Tibial nerve (tissue), 4 donors: ENCODE measurements around the gene SETX. TPM values are rescaled to one million over a fixed set of nuclear protein-coding genes. Genes with fewer than 3 reads are reported as not detected.

ENCODE experiments used
- DNase-seq, 2 donors: peaks; one replicate each; pipeline ENCODE4 v3.0.0-alpha.2; 2019; ENCODE audit warnings: low spot score in 2 of 2
- H3K27ac ChIP-seq, 4 donors: fragments of 200-600 bp; sonication (generic) in 3 of 4; one replicate each; pipeline ENCODE4 v1.5.1; 2017 to 2019; ENCODE audit warnings: mild to moderate bottlenecking in 1 of 4
- H3K27me3 ChIP-seq, 2 donors: fragments of 200-600 bp; sonication (generic) in 1 of 2; one replicate each; pipeline versions ENCODE4 v1.5.1 to v1.6.0; 2017 to 2019
- H3K36me3 ChIP-seq, 3 donors: fragments of 200-600 bp; sonication (generic); one replicate each; pipeline ENCODE4 v1.5.1; 2018 to 2019
- H3K4me1 ChIP-seq, 4 donors: fragments of 200-600 bp; sonication (generic) in 3 of 4; one replicate each; pipeline ENCODE4 v1.5.1; 2017 to 2019
- H3K4me3 ChIP-seq, 4 donors: fragments of 200-600 bp; sonication (generic) in 3 of 4; one replicate each; pipeline ENCODE4 v1.5.1; 2017 to 2019; ENCODE audit warnings: mild to moderate bottlenecking in 1 of 4, moderate library complexity in 1 of 4
- H3K9me3 ChIP-seq, 4 donors: fragments of 200-600 bp; sonication (generic) in 3 of 4; one replicate each; pipeline ENCODE4 v1.5.1; 2017 to 2019
- EP300 ChIP-seq, 2 donors: sonication (generic); formaldehyde crosslinking; IDR thresholded peaks; one replicate each; pipeline ENCODE4 v1.6.1; 2017; ENCODE audit warnings: antibody characterized with exemption in 2 of 2, mild to moderate bottlenecking in 1 of 2
- POLR2A ChIP-seq, 2 donors: fragments of 450-650 bp; IDR thresholded peaks; one replicate each; pipeline ENCODE4 v1.6.1; 2017; ENCODE audit warnings: antibody characterized with exemption in 2 of 2, mild to moderate bottlenecking in 2 of 2, moderate library complexity in 2 of 2
- WGBS, 2 donors: methylation state at CpG; one replicate each; pipeline ENCODE4 v1.1.5; 2018; 5-methylcytosine and 5-hydroxymethylcytosine counted together
- total RNA-seq, 4 donors: library from RNA; depleted of rRNA; stranded (reverse); fragments of >200 nt; gene quantifications; one replicate each; pipeline ENCODE4 v1.1.0, GENCODE V29; 2016
- TF ChIP-seq, protein P1 (sequence below), 5 experiments: fragments of 200-600 bp in 3 of 5; fragments of 450-650 bp in 2 of 5; sonication (generic) in 3 of 5; IDR thresholded peaks; one replicate each; pipeline ENCODE4 v1.5.1; 2016 to 2019; ENCODE audit warnings: antibody characterized with exemption in 5 of 5, mild to moderate bottlenecking in 3 of 5, moderate library complexity in 2 of 5

The SETX gene
- total RNA-seq, 4 donors from 2014 or later = 64.0 to 73.9 (median 65.1) TPM

DNA sequence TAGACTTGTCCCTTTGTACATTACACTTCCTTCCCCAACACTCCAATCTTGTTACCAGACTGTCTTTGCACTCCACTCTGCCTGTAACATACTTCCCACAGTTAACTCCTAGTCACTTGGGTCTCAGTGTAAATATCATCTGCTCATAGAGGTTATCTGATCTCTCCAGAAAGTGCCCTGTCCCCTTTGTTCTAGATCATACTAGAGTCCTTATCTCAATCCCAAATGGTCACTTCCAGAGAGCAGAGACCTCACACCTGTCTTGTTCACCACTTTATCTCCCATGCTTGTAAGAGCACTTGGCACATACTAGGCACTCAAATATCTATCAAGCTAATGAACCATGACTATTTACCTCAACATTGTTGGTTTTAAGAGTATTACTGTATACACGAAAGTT, 30.4 kb downstream of the SETX start:
- no peaks in the 10 kb centered on the region for H3K9me3 ChIP-seq
- H3K27me3 ChIP-seq = no peaks in the 10 kb centered on the region
- H3K27ac ChIP-seq = no peak overlapping the region
- 94 to 95% methylated on average over 1 of the region's 1 CpG for WGBS, 2 donors
- DNase-seq = no peak
- peaks cover 0 to 81% (median 13%) of the 10 kb centered on the region in 3 donors for H3K36me3 ChIP-seq
- H3K4me3 ChIP-seq = no peak overlapping the region
- peaks cover 0 to 10% (median 2%) of the 10 kb centered on the region in 4 donors for H3K4me1 ChIP-seq
- TF ChIP-seq, protein P1, sequence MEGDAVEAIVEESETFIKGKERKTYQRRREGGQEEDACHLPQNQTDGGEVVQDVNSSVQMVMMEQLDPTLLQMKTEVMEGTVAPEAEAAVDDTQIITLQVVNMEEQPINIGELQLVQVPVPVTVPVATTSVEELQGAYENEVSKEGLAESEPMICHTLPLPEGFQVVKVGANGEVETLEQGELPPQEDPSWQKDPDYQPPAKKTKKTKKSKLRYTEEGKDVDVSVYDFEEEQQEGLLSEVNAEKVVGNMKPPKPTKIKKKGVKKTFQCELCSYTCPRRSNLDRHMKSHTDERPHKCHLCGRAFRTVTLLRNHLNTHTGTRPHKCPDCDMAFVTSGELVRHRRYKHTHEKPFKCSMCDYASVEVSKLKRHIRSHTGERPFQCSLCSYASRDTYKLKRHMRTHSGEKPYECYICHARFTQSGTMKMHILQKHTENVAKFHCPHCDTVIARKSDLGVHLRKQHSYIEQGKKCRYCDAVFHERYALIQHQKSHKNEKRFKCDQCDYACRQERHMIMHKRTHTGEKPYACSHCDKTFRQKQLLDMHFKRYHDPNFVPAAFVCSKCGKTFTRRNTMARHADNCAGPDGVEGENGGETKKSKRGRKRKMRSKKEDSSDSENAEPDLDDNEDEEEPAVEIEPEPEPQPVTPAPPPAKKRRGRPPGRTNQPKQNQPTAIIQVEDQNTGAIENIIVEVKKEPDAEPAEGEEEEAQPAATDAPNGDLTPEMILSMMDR (IDR thresholded peaks at IDR 0.05) = no peak
- TF ChIP-seq EP300 (IDR thresholded peaks at IDR 0.05) (no peak), POLR2A (IDR thresholded peaks at IDR 0.05) (no peak)

DNA sequence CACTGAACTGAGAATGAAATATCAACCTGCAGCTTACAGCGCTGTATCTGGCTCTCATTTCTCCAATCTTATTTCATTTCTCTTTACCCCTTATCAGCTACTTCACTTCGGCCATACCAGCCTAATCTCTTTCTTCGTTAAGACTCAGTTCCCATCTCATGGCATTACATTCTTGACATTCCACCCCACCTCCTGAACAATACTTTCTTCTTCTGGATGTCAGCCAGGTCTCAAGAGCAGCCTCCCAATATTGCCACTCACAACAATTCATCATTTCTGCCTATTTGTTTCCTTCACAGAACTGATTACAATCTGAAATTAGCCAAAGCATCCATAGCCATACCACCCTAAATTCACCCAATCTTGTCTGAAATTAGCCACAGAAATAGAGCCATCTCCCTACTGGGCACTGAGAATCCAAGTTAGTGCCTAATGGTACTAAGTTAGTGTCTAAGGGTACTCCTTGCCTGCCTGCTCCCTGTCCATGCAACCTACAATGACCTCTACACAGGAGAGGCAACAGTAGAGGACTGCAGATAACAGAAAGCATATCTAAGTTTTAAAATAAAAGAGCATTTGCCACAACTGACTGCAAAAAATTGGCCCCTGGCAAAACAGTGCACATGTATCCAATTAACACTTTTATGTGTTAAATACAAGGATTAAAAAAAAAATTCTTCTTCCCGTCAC, 35.2 kb downstream of the SETX start:
- Histone ChIP-seq H3K4me3 (no peak overlapping the region), H3K36me3 (peaks cover 0 to 50% (median 5%) of the 10 kb centered on the region in 3 donors), H3K27ac (no peak overlapping the region), H3K27me3 (no peaks in the 10 kb centered on the region), H3K4me1 (peaks cover 0 to 14% (median 2%) of the 10 kb centered on the region in 4 donors), H3K9me3 (no peaks in the 10 kb centered on the region)
- no peak for DNase-seq
- 71 to 73% methylated on average over 4 of the region's 4 CpGs for WGBS, 2 donors
- TF ChIP-seq, protein P1 (IDR thresholded peaks at IDR 0.05) = no peak
- TF ChIP-seq EP300 (IDR thresholded peaks at IDR 0.05) (no peak), POLR2A (IDR thresholded peaks at IDR 0.05) (no peak)

DNA sequence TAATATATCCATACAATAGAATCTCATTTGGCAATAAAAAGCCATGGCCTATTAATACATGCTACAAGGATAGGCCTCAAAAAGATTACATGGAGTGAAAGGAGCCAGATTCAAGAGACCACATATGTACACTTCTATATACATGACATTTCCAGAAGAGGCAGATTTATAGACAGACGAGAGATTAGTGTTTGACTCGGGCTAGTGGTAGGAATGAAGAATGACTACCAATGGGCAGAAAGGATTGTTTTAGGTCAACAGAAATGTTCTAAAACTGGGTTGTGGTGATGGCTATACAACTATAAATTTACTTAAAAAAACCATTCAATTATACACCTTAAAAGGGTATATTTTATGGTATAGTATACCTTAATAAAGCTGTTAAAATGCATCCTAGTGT, 41.9 kb downstream of the SETX start:
- 68 to 69% methylated on average over 2 of the region's 2 CpGs for WGBS, 2 donors
- TF ChIP-seq, protein P1 (IDR thresholded peaks at IDR 0.05) = no peak
- no peak for TF ChIP-seq EP300 (IDR thresholded peaks at IDR 0.05)
- Histone ChIP-seq H3K27me3 (no peaks in the 10 kb centered on the region), H3K4me1 (no peaks in the 10 kb centered on the region), H3K9me3 (no peaks in the 10 kb centered on the region), H3K36me3 (peaks cover 0 to 70% (median 0%) of the 10 kb centered on the region in 3 donors), H3K27ac (no peak overlapping the region), H3K4me3 (no peak overlapping the region)
- DNase-seq = no peak

DNA sequence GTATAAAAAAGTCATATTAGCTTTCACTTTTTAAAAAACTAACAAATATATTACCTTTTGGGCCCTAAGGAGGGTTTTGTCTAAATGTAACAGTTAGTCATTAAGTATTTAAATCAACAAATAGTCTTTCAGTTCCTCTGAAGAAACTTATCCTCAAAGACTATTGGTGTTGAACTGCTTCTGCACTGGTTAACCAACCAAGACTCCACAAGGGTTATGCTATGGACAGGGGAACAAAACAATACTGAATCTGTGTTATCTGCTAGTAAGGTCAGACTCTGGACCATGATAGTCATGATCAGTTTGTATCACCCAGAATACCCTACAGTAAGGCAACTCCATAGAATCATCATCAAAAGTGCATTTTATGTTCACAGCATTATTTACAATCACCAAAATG, 42.4 kb downstream of the SETX start:
- H3K36me3 ChIP-seq = peaks cover 0 to 73% (median 0%) of the 10 kb centered on the region in 3 donors
- no peaks in the 10 kb centered on the region for H3K9me3 ChIP-seq
- DNase-seq = no peak
- H3K27me3 ChIP-seq = no peaks in the 10 kb centered on the region
- H3K4me1 ChIP-seq = no peaks in the 10 kb centered on the region
- TF ChIP-seq POLR2A (IDR thresholded peaks at IDR 0.05) (no peak), EP300 (IDR thresholded peaks at IDR 0.05) (no peak)
- TF ChIP-seq, protein P1 (IDR thresholded peaks at IDR 0.05) = no peak
- no peak overlapping the region for H3K27ac ChIP-seq
- H3K4me3 ChIP-seq = no peak overlapping the region

DNA sequence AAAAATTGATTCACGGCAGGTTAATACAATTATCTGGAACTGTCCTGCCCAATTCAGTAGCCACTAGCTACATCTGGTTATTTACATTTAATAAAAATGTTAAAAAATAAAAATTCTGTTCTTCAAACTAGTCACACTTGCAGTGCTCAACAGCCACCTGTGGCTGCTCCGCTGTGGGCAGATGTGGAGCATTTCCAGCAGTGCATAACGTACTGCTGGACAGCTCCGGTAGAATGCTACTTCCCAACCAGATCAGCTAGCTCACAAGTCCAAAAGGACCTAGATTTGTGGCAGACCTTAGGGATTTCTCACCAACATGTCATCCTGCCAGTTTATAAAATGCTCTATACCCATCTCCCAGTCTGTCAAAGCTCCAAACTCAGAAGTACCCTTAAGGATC, 42.8 kb downstream of the SETX start:
- H3K27ac ChIP-seq = no peak overlapping the region
- DNase-seq = no peak
- H3K4me3 ChIP-seq = no peak overlapping the region
- TF ChIP-seq EP300 (IDR thresholded peaks at IDR 0.05) = no peak
- TF ChIP-seq, protein P1 (IDR thresholded peaks at IDR 0.05) = no peak
- H3K27me3 ChIP-seq = no peaks in the 10 kb centered on the region
- 87 to 90% methylated on average over 4 of the region's 4 CpGs for WGBS, 2 donors
- H3K9me3 ChIP-seq = no peaks in the 10 kb centered on the region
- no peaks in the 10 kb centered on the region for H3K4me1 ChIP-seq
- H3K36me3 ChIP-seq = peaks cover 0 to 73% (median 0%) of the 10 kb centered on the region in 3 donors
